H9 (cell line): ENCODE measurements around the gene GLI2. TPM values are rescaled to one million over a fixed set of nuclear protein-coding genes. Genes with fewer than 3 reads are reported as not detected.

ENCODE experiments used
- DNase-seq: peaks from one replicate; pipeline ENCODE4 v3.0.0-alpha.2; 2017
- H2AFZ ChIP-seq: one replicate; pipeline ENCODE4 v1.6.1; 2013; ENCODE audit warnings: mild to moderate bottlenecking, low read length, control low read depth, moderate library complexity
- H2AK5ac ChIP-seq: 2 replicates; pipeline ENCODE4 v1.6.1; 2013; ENCODE audit warnings: low read length, control low read depth, mixed read lengths; ENCODE audit not compliant: insufficient read length
- H2BK120ac ChIP-seq: one replicate; pipeline ENCODE4 v1.6.1; 2013; ENCODE audit warnings: low read depth, mild to moderate bottlenecking, low read length, control low read depth, inconsistent platforms; ENCODE audit not compliant: poor library complexity, severe bottlenecking
- H2BK12ac ChIP-seq: 2 replicates; pipeline ENCODE4 v1.6.1; 2013; ENCODE audit warnings: low read length, control low read depth, mixed read lengths, low read depth; ENCODE audit not compliant: insufficient read length
- H2BK15ac ChIP-seq: 2 replicates; pipeline ENCODE4 v1.6.1; 2013; ENCODE audit warnings: low read depth, low read length, control low read depth
- H2BK20ac ChIP-seq: one replicate; pipeline ENCODE4 v1.6.1; 2013; ENCODE audit warnings: low read depth, mild to moderate bottlenecking, low read length, control low read depth, inconsistent platforms; ENCODE audit not compliant: poor library complexity, severe bottlenecking
- H2BK5ac ChIP-seq: 2 replicates; pipeline ENCODE4 v1.6.1; 2013; ENCODE audit warnings: low read length, control low read depth, mixed read lengths; ENCODE audit not compliant: insufficient read length
- H3K14ac ChIP-seq: 2 replicates; pipeline ENCODE4 v1.6.1; 2013; ENCODE audit warnings: low read length, control low read depth; ENCODE audit not compliant: insufficient read depth
- H3K18ac ChIP-seq: 2 replicates; pipeline ENCODE4 v1.6.1; 2013; ENCODE audit warnings: low read depth, mild to moderate bottlenecking, mixed read lengths, low read length, control low read depth; ENCODE audit not compliant: insufficient read length
- H3K23ac ChIP-seq: 2 replicates; pipeline ENCODE4 v1.6.1; 2013; ENCODE audit warnings: low read length, control low read depth, mixed read lengths, low read depth; ENCODE audit not compliant: insufficient read length
- H3K23me2 ChIP-seq: 2 replicates; pipeline ENCODE4 v1.6.1; 2013; ENCODE audit warnings: low read depth, mild to moderate bottlenecking, mixed read lengths, low read length, control low read depth; ENCODE audit not compliant: insufficient read length, poor library complexity, severe bottlenecking
- H3K27ac ChIP-seq: 2 replicates; pipeline ENCODE4 v1.5.1; 2013; ENCODE audit warnings: low read length, control low read depth, mixed read lengths, low read depth; ENCODE audit not compliant: insufficient read length
- H3K27me3 ChIP-seq: 2 replicates; pipeline ENCODE4 v1.6.1; 2013; ENCODE audit warnings: low read length, control low read depth, inconsistent platforms; ENCODE audit not compliant: insufficient read depth
- H3K4ac ChIP-seq: 2 replicates; pipeline ENCODE4 v1.6.1; 2013; ENCODE audit warnings: low read depth, mild to moderate bottlenecking, control low read depth, inconsistent platforms, low read length, moderate library complexity
- H3K4me1 ChIP-seq: 2 replicates; pipeline ENCODE4 v1.6.1; 2013; ENCODE audit warnings: low read length, control low read depth, inconsistent platforms; ENCODE audit not compliant: insufficient read depth
- H3K4me2 ChIP-seq: 2 replicates; pipeline ENCODE4 v1.6.1; 2013; ENCODE audit warnings: low read length, control low read depth, mixed read lengths; ENCODE audit not compliant: insufficient read length, insufficient read depth
- H3K56ac ChIP-seq: 2 replicates; pipeline ENCODE4 v1.6.1; 2013; ENCODE audit warnings: low read depth, mild to moderate bottlenecking, mixed read lengths, low read length, control low read depth; ENCODE audit not compliant: insufficient read length
- H3K79me1 ChIP-seq: 2 replicates; pipeline ENCODE4 v1.6.1; 2013; ENCODE audit warnings: low read depth, mild to moderate bottlenecking, moderate library complexity, low read length, control low read depth, inconsistent platforms; ENCODE audit not compliant: insufficient read depth, poor library complexity, severe bottlenecking
- H3K79me2 ChIP-seq: 2 replicates; pipeline ENCODE4 v1.6.1; 2013; ENCODE audit warnings: low read length, control low read depth, inconsistent platforms; ENCODE audit not compliant: insufficient read depth
- H3K9ac ChIP-seq: 2 replicates; pipeline ENCODE4 v1.6.1; 2013; ENCODE audit warnings: low read length, control low read depth, mixed read lengths; ENCODE audit not compliant: insufficient read length; ENCODE audit errors: extremely low read depth
- H3K9me3 ChIP-seq: one replicate; pipeline ENCODE4 v1.6.1; 2013; ENCODE audit warnings: low read depth, low read length, inconsistent platforms; ENCODE audit not compliant: control insufficient read depth
- H3T11ph ChIP-seq: one replicate; pipeline ENCODE4 v1.6.1; 2013; ENCODE audit warnings: mild to moderate bottlenecking, low read length, control low read depth, inconsistent platforms
- H4K20me1 ChIP-seq: one replicate; pipeline ENCODE4 v1.6.1; 2013; ENCODE audit not compliant: control insufficient read depth, insufficient read length, insufficient read depth
- H4K5ac ChIP-seq: 2 replicates; pipeline ENCODE4 v1.6.1; 2013; ENCODE audit warnings: low read depth, mild to moderate bottlenecking, mixed read lengths, low read length, control low read depth; ENCODE audit not compliant: insufficient read length
- H4K8ac ChIP-seq: replicated peaks from 2 replicates; pipeline ENCODE4 v1.6.1; 2013; ENCODE audit warnings: low read length, control low read depth, mixed read lengths, low read depth; ENCODE audit not compliant: insufficient read length
- H4K91ac ChIP-seq: 2 replicates; pipeline ENCODE4 v1.6.1; 2013; ENCODE audit warnings: low read depth, mild to moderate bottlenecking, moderate library complexity, mixed read lengths, low read length, control low read depth; ENCODE audit not compliant: insufficient read length
- H3K27ac Mint-ChIP-seq, 3 experiments: 2 replicates in 2 of 3; 3 replicates in 1 of 3; pipeline ENCODE4 v1.8.0; 2020 to 2021; ENCODE audit warnings: mixed read lengths in 3 of 3, mild to moderate bottlenecking in 1 of 3, moderate library complexity in 1 of 3
- H3K27me3 Mint-ChIP-seq: 2 replicates; pipeline ENCODE4 v1.8.0; 2021; ENCODE audit warnings: low read depth, mild to moderate bottlenecking, moderate library complexity, mixed read lengths
- H3K36me3 Mint-ChIP-seq, 3 experiments: 2 replicates in 2 of 3; 3 replicates in 1 of 3; pipeline ENCODE4 v1.8.0; 2020 to 2021; ENCODE audit warnings: low read depth in 3 of 3, mixed read lengths in 3 of 3; ENCODE audit not compliant: insufficient read depth in 1 of 3
- H3K4me1 Mint-ChIP-seq, 2 experiments: 2 replicates each; pipeline ENCODE4 v1.8.0; 2020; ENCODE audit warnings: mixed read lengths in 2 of 2
- H3K4me3 Mint-ChIP-seq, 2 experiments: 2 replicates in 1 of 2; 3 replicates in 1 of 2; pipeline ENCODE4 v1.8.0; 2020 to 2021; ENCODE audit warnings: mild to moderate bottlenecking in 2 of 2, mixed read lengths in 2 of 2, moderate library complexity in 1 of 2
- H3K9me3 Mint-ChIP-seq, 2 experiments: 2 replicates in 1 of 2; 3 replicates in 1 of 2; pipeline ENCODE4 v1.8.0; 2020; ENCODE audit warnings: mild to moderate bottlenecking in 2 of 2, mixed read lengths in 2 of 2, moderate library complexity in 1 of 2
- CTCF ChIP-seq: fragments of 200-600 bp; sonication (generic); conservative IDR thresholded peaks from 3 replicates; pipeline ENCODE4 v1.8.0; 2021; ENCODE audit warnings: antibody characterized with exemption, mild to moderate bottlenecking
- WGBS: extraction: QIAGEN DNeasy Blood & Tissue Kit; methylation state at CpG from one replicate; pipeline ENCODE4 v1.1.7; 2013; ENCODE audit warnings: missing lambda C conversion rate, low lambda C conversion rate, mixed read lengths; ENCODE audit not compliant: insufficient read length; ENCODE audit errors: extremely low coverage; 5-methylcytosine and 5-hydroxymethylcytosine counted together
- total RNA-seq: library from RNA; stranded (reverse); gene quantifications from 2 replicates; pipeline ENCODE4 v1.2.1, GENCODE V29; 2021

GLI2 gene
- total RNA-seq, 1 experiment from 2014 or later: 56.7 TPM

- H3K27me3 Mint-ChIP-seq: no peaks in the 10 kb centered on the region
- no peak overlapping the region for H4K8ac ChIP-seq
- peaks cover 3% of the 10 kb centered on the region for H3K79me1 ChIP-seq
- no CpG with 5 or more reads among the region's 6 CpGs for WGBS
- peaks cover 22% of the 10 kb centered on the region for H3K4me1 ChIP-seq
- H3K9me3 ChIP-seq: no peaks in the 10 kb centered on the region
- H2BK5ac ChIP-seq: no peak overlapping the region
- no peak overlapping the region; a peak in 1 of 7 replicates for H3K27ac Mint-ChIP-seq
- H2BK120ac ChIP-seq: no peak overlapping the region
- H3K27ac ChIP-seq: no peak overlapping the region
- no peak overlapping the region for H3K9ac ChIP-seq
- H3K27me3 ChIP-seq: no peaks in the 10 kb centered on the region
- H4K5ac ChIP-seq: no peak overlapping the region
- H2AK5ac ChIP-seq: no peak overlapping the region
- no peak overlapping the region for H3K56ac ChIP-seq
- H3K23ac ChIP-seq: no peak overlapping the region
- H3K4me1 Mint-ChIP-seq: peaks cover 72 to 83% of the 10 kb centered on the region in 2 experiments
- H3K23me2 ChIP-seq: no peaks in the 10 kb centered on the region
- H3K4me3 Mint-ChIP-seq: no peak overlapping the region
- no peak for TF ChIP-seq CTCF
- no peak overlapping the region for H3K18ac ChIP-seq
- H4K91ac ChIP-seq: no peak overlapping the region
- H4K20me1 ChIP-seq: no peaks in the 10 kb centered on the region
- H3K9me3 Mint-ChIP-seq: no peaks in the 10 kb centered on the region
- H3K4ac ChIP-seq: no peak overlapping the region
- H3K4me2 ChIP-seq: no peak overlapping the region
- no peak overlapping the region for H2AFZ ChIP-seq
- H2BK20ac ChIP-seq: no peak overlapping the region
- H3K36me3 Mint-ChIP-seq: peaks cover 0 to 4% (median 2%) of the 10 kb centered on the region in 3 experiments; a peak in 2 of 7 replicates
- no peak overlapping the region for H3T11ph ChIP-seq
- DNase-seq: no peak
- H3K79me2 ChIP-seq: peaks cover 20% of the 10 kb centered on the region; the same call in 1 of the 2 replicates
- no peak overlapping the region for H2BK15ac ChIP-seq
- no peak overlapping the region for H3K14ac ChIP-seq
- no peak overlapping the region for H2BK12ac ChIP-seq
Measured at GRCh38 chr2:120770641-120771040, 35.0 kb downstream of the GLI2 start.
